ENCODE measurements around the gene ITSN2.

Gene ITSN2

DNA sequence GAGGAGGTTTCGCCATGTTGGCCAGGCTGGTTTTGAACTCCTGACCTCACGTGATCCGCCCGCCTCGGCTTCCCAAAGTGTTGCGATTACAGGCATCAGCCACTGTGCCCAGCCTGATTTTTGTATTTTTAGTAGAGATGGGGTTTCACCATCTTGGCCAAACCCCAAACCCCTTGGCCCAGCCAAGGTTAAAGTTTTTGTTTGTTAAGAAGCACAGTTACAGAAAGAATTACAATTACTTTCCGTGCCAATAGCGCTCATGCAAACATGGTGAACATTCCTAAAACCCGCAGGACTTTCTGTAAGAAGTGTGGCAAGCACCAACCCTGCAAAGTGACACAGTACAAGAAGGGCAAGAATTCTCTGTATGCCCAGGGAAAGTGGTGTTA is 26.1 kb downstream of the ITSN2 start:
- no peak for DNase-seq (ENCODE audit: low spot score)

DNA sequence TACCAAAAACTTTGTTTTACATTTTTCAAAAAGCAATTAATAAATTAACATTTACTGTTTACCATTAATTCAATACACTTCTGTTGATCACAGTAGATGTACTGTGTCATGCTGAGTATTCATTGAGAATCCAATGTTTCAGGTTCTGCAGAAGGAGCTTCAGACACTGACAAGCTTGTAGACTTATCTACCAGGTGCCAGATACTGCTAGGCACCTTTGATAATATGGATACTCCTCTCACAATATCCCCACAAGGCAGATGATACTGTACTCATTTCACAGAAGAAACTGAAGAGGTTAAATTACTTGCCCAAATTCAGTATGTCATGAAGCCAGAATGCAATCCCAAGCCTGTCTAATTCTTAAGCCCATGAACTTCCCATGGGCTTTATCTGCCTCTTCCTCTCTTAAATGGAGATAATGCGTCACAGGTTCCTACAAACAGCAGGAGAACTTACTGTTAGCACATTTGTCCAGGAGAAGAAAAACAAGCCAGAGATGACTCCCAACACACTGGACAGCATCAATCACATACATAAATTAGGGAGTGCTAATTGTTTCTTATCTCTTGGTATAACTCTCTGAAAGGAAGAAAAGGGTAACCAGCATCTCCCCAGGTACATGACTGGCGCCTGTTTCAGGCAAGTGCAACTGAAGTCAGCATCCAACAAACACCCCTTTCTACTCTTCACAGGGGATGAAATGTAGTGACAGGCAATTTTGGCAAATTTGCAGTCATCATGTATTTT is 27.4 kb downstream of the ITSN2 start:
- DNase-seq (ENCODE audit: low spot score) = no peak

- no peak for DNase-seq (ENCODE audit: low spot score)
These were observed 30.2 kb downstream of the ITSN2 start for GRCh38 chr2:24330161-24330560.

- DNase-seq (ENCODE audit: low spot score) = no peak
These were observed 30.6 kb downstream of the ITSN2 start for GRCh38 chr2:24329700-24330099.

- peak; percentile 21 for DNase-seq (ENCODE audit: low spot score)
These were observed 32.3 kb downstream of the ITSN2 start for GRCh38 chr2:24328010-24328409.

- DNase-seq (ENCODE audit: low spot score) = no peak
These were observed 42.8 kb downstream of the ITSN2 start for GRCh38 chr2:24317491-24317920.

DNA sequence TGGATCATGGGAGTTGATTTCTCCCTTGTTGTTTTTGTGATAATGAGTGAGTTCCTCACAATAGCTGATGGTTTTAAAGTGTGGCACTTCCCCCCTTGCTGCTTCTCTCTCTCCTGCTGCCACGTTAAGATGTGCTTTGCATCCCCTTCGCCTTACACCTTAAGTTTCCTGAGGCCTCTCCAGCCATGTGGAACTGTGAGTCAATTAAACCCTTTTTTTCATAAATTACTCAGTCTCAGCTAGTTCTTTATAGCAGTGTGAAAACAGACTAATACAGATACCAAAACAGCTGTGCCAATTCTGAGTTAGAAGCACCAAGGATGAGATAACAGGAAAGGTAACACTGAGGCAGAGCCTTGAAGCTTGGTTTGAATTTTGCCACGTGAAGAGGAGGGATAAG is 44.7 kb downstream of the ITSN2 start:
- no peak for DNase-seq (ENCODE audit: low spot score)

GRCh38 chr2:24313744-24314632 is 46.3 kb downstream of the ITSN2 start:
- DNase-seq (ENCODE audit: low spot score) = no peak

DNA sequence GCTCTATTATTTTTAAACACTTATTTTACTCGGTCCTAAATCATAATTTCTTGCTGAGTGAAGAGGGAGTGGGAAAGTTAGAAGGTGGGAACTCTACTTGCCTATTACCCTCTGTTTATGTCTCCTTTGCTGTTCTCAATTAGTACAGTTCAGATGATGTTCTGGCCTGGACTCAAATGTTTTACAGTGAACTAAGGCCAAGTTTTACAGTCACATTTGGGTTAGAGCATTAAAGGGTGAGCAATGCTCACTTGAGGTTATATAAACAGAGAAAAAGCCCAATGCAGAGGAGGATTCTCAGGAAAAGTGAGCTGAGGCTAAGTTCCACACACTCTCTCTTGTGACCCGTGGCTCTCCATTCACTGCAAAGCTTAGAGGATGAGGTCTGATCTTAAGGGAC is 52.4 kb downstream of the ITSN2 start:
- DNase-seq (ENCODE audit: low spot score) = no peak

DNA sequence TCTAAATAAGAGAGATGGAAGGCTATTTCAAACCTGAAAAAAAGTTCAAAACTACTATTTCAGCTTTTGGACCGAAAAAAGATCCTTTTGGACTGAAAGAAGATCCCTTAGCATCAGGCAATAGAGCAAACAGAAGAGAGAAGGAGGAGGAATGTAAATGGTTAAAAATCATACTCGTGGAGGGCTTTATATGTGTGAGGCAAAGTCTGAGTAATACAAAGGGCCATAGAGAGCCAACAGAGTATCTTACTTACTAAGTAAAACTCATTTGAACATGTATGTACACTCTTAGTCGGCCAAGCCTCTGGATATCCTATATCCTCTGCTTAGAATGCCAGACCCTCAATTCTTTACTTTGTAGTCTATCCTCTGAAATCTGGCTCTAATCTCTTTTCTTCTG is 55.7 kb downstream of the ITSN2 start:
- no peak for DNase-seq (ENCODE audit: low spot score)

GRCh38 chr2:24304098-24304497 is 56.2 kb downstream of the ITSN2 start:
- peak; percentile 84 for DNase-seq (ENCODE audit: low spot score)

GRCh38 chr2:24301599-24301998 is 58.7 kb downstream of the ITSN2 start:
- no peak for DNase-seq (ENCODE audit: low spot score)

GRCh38 chr2:24297663-24298062 is 62.7 kb downstream of the ITSN2 start:
- no peak for DNase-seq (ENCODE audit: low spot score)

DNA sequence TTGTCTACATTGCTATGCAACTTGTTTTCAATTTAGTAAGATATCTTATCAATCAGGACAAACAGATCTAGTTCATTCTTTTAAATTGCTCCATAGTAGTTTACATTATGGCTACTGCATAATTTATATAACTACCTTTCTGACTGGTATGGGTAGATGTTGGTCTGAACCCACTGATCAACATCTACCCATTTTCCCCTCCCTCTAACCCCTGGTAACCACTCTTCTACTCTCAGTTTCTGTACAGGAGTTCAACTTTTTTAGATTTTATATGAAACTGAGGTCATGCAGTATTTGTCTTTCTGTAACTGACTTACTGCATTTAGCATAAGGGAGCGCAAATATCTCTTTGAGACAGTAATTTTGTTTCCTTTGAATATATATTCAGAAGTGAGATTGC is 73.2 kb downstream of the ITSN2 start:
- DNase-seq (ENCODE audit: low spot score) = no peak

- peak; percentile 22 for DNase-seq (ENCODE audit: low spot score)
These were observed 74.7 kb downstream of the ITSN2 start for GRCh38 chr2:24285484-24286152.

DNA sequence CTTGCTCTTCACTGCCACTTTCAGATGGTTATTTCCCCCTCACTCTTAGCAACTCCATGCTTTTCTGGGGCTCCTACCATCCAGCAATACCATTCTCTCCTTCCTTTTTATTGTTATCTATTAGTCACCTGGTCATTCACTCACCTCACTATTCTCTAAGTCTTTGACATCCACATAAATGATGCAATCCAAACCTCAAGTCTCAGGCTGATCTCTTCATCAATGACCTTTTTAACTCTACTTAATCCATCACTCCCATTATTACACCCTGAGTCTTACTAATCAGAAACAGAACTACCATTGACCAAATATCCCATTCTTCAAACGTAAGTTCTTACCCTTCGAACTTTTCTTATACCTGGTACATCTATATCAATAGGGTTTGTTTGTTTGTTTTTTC is 79.7 kb downstream of the ITSN2 start:
- DNase-seq (ENCODE audit: low spot score) = no peak

DNA sequence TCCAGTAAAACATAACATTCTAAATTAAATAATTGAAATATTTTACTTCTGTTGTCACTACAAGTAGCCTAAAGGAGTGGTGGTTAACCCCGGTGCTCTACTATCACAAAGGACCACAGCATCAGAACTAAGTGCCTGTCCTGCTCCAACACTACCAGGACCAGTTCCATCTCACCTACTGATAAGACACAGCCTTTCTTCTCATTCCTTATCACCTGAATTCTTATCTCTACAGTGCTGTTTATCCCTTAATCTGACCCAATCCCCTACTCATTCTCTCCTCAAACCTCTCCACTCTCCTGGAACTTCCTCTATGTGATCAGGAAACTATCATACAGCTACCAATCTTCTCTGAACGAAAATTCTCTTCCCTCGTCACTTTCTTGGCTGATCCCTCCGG is 80.2 kb downstream of the ITSN2 start:
- DNase-seq (ENCODE audit: low spot score) = no peak

- DNase-seq (ENCODE audit: low spot score) = peak; percentile 1
These were observed 83.9 kb downstream of the ITSN2 start for GRCh38 chr2:24276349-24276899.

DNA sequence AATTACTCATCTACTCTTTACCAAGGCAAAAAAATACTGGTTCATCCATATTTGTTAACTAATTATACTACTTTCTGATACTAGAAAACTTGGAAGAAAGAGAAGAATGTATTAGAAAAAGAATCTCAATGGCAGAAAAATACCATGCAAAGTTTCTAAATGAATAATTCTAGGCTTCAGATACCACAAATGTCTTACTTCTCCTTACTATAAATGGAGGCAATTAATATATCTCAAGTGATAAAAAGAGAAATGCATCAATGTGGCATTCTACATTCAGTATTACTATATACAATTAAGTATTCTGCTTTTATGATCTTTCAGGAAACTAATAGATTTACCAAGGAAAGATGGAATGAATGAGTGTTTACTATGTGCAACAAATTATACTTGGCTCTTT is 85.5 kb downstream of the ITSN2 start:
- DNase-seq (ENCODE audit: low spot score) = no peak

GRCh38 chr2:24273598-24273997 is 86.7 kb downstream of the ITSN2 start:
- DNase-seq (ENCODE audit: low spot score) = no peak

DNA sequence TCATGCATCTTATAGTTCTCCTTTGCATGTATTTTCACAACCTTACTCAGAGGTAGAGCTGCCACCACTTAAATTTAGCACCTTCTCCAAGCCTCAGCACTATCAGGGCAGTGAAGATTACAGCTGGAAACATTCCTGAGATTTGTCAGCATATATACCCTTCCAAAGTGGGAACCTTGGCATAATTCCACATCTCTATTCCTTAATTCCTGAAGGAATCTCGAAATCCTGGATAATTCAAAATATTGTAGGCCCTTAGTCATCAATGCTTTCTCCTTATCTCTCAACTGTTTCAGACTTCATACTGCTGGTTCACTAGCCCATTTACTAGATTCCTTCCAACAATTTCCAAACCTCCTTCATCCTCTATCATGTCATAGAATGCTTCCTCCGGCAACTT is 87.4 kb downstream of the ITSN2 start:
- DNase-seq (ENCODE audit: low spot score) = no peak

DNA sequence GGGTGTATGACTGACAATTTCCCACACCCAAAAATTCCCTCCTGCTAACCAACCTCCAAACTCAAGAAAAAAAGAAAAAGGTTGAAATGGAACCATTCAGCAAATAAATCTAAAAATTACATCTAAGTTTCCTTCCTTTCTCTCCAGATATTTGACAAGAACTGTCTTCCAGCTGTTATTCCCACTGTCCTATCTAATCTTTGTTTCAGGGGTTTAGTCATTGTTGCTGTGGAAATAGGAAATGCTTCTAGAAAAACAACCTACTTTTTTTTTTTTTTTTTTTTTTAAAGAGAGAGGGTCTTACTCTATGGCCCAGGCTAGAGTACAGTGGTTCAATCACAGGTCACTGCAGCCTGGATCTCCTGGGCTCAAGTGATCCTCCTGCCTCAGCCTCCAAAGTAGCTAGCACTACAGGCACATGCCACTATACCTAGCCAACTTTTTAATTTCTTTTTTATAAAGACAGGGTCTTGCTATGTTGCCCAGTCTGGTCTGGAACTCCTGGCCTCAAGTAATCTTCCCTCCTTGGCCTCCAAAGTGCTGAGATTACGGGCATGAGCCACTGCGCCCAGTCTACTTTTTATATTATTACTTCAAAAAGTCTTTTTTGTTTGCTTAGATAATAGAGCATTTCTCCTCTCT is 88.1 kb downstream of the ITSN2 start:
- no peak for DNase-seq (ENCODE audit: low spot score)
